GM19023 (cell line): ENCODE data around the gene TRMT10C.
A peak's percentile ranks its signal among the peaks of the same experiment; 100 is the strongest.
"Not testable (repeated sequence)": the region's sequence is repeated elsewhere in the genome, so short reads cannot be mapped to it uniquely, and the experiment has no call there.

Experiments used
- ATAC-seq: cut with Tn5 transposase; IDR thresholded peaks from one replicate; pipeline ENCODE4 v1.9.1; 2021; ENCODE audit warnings: mild to moderate bottlenecking, moderate library complexity; ENCODE audit not compliant: unreplicated experiment

Gene TRMT10C

DNA sequence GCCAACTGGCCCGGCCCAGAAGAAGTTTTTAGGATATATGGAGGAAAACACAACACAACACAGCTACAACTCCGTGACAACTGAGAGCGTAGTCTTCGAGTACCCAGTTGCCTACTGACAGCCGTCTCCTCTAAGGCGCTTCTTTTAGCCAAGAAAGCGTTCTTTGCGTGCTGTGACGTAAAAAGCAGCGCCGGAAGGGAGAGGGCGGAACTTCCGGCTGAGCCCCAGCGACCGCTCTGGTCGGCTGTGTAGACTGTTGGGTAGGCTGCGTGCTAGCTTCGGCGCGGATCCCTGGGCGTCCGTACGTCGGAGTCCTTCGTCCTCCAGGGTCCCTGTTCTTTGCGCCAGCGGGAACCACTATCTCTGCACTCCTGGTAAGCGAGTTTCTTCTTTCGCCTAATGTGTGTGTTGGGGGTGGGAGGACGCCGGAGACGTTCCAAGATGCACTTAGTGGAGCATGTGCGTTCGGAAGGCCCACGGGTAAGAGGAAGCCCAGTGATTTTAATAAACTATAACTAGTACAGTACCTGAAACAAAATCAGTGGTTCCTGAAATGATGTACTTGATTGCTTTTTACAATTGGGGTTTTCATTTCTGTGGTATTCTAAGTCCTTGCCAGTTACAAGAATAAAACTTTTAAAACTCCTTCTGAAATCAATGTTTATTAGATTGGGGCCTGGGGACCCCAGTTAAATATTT is at the start of gene TRMT10C:
TRMT10C (plus strand) TSS at position 239 of the 699 bp plus-strand sequence. CDS start 2,914 bp downstream, outside the sequence.
- ATAC-seq, result peak; percentile 100

DNA sequence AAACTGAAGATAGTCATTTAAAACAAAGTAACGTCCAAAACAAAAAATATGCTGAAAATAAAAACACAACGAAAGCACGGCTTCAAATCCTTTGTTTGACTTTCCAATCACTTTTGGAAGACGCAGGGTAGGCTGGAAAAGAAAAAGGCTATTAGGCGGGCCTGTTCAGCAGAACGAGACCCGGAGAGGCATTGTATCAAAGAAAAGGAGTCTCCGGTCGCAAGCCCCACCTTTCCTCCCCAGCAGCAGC is 49.3 kb upstream of the TRMT10C start:
- ATAC-seq, result peak; percentile 31

- peak; percentile 63 for ATAC-seq
Measured at GRCh38 chr3:101512646-101513418, 48.8 kb upstream of the TRMT10C start, which contains the start of gene SENP7. Gene SENP7, minus strand, starts transcription at chr3:101513212. Its CDS starts 82 bp downstream, at chr3:101513130.

GRCh38 chr3:101513419-101513986 is 48.2 kb upstream of the TRMT10C start:
- peak; percentile 35 for ATAC-seq

DNA sequence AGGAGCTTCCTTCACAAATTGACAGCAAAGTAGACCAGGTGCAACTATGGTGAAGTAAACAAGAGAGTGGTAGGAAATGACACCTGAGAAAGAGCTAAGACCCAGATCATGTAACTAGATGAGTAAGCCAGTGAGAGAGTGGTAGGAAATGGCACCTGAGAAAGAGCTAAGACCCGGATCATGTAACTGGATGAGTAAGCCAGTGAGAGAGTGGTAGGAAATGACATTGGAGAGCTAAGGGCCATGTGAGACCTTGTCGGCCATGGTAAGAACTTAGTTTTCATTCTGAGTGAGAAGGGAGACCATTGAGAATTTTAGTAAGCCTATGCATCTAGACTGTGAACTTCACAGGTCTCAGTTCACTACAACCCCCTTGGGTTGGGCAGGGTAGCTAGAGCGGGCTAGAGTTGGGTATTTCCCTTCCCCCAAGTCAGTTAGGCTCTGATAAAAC is 43.2 kb upstream of the TRMT10C start:
- ATAC-seq, result peak; percentile 98

GRCh38 chr3:101519685-101520365 is 41.8 kb upstream of the TRMT10C start:
- no peak for ATAC-seq

DNA sequence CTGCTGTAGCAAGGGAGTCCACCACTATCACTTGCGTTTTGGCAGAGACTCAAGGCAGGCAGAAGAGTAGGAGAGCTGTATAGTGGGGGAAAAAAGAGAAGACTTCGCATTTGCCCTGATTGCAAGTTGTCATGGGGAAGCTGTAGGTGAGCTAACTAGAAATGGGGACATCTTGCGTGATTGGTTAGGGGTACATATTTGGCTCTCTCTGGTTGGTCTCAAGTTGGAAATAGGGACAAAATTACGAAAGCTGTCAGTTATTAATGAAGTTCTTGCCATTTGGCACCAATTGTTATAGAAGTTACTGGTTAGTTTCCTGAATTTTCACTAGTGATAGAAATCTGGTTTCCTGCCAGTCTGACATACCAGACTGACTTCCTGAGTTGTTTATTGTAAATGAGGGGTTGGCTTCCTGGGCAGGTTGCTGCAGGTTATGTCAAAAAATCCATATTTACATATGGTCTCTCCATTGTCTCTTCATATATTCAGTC is 40.4 kb upstream of the TRMT10C start:
- ATAC-seq, result no peak

- no peak for ATAC-seq
Measured at GRCh38 chr3:101527441-101527840, 34.2 kb upstream of the TRMT10C start.

GRCh38 chr3:101527906-101528305 is 33.8 kb upstream of the TRMT10C start:
- ATAC-seq, result no peak

GRCh38 chr3:101529816-101530685 is 31.6 kb upstream of the TRMT10C start:
- no peak for ATAC-seq

DNA sequence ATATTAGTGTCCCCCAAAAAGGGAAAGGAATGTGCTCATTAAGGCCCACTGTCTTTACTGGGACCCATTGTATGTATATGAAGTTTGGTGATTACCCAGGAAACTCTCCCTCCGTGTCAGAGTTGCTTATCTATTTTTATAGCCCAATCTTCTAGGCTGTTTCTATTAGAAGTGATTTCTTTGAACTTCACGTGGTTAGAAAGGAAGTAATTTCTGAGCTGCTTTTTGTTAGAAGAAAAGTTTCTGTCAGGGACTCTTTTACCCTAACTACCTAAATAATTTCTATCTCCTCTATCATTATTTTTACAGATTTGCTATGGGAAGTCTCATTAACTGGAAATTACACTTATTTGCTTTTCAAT is 31.0 kb upstream of the TRMT10C start:
- ATAC-seq, result no peak

DNA sequence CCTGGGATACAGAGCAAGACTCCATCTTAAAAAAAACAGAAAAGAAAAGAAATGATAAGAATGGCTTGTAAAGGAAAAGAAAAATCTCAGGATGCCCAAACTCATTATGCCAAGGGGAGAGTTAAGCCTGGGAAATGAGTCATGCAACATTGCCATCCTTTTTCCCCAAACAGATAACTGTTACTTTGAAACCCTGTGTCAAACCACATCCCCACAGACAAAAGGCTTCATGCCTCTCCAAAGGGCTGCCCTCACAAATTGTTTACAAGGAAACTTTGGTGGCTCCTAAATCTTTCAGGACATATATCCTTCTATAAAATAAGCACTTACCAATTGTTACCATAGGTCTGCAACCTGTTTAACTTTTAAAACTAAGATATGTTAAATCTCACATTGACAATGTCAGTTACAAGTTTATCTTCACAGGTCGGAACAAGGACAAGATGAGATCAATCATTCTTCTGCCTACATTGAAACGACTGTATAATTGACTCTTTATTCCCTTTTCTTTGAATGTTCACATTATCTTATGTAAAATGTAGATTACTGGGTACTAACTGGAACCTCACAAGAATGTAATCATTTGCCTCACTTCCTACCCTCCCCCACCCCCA is 30.1 kb upstream of the TRMT10C start:
- no peak for ATAC-seq

DNA sequence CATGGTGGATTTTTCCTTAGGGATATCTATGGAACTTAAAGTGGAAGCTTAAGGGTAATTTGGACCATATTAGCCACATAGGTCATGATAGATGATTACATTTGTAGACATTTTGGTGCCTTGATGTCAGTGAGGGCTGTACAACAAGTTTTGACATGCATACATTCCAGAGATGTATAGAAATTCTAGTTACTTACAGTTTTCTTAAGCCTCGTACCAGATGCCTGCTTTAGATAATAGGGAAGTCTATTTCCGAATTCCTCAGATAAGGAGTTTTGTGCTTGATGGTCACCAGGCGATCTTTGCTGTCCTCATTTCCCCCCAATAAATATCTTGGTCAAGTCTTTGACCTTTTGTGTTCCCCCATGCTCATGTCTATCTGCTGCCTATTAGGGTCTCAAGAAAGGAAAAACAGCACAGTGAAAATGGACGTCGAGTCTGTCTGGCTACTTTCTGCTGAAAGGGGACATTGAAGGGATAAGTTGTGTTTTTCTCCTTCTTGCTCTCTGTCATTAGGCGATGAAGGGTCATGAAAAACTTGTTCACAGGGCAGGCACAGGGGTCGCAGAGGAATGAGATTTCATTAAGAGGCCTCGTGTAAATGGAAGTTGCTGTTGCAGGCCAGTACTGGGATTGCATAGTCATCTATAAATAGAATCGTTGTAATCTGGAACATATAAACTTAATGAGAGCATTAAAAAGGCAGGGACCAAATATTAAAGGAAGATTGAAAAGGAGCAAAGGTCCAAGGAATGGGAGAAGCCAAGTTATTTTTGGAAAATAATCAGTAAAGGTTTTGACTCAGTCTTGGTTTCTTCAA is 28.7 kb upstream of the TRMT10C start:
- ATAC-seq, result no peak

- no peak for ATAC-seq
Measured at GRCh38 chr3:101533603-101533968, 28.1 kb upstream of the TRMT10C start.

DNA sequence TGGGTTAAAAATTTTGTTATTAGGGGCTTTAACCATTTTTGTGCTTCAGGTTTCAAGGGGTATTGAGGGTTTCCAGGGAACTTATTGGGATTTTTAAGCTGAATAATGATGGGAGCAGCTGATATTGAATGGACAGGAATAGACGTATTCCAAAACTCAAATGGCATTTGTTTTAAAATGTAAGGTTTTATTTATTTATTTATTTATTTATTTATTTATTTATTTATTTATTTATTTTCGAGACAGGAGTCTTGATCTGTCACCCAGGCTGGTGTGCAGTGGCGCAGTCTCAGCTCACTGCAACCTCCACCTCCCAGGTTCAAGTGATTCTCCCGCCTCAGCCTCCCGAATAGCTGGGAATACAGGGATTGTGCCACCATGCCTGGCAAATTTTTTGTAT is 26.4 kb upstream of the TRMT10C start:
- no peak for ATAC-seq

- no peak for ATAC-seq
Measured at GRCh38 chr3:101536266-101536665, 25.4 kb upstream of the TRMT10C start.

DNA sequence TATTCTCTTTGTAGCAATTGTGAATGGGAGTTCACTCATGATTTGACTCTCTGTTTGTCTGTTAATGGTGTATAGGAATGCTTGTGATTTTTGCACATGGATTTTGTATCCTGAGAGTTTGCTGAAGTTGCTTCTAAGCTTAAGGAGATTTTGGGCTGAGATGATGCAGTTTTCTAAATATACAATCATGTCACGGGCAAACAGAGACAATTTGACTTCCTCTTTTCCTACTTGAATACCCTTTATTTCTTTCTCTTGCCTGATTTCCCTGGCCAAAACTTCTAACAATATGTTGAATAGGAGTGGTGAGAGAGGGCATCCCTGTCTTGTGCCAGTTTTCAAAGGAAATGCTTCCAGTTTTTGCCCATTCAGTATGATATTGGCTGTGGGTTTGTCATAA is 24.7 kb upstream of the TRMT10C start:
- ATAC-seq, result not testable (repeated sequence)

DNA sequence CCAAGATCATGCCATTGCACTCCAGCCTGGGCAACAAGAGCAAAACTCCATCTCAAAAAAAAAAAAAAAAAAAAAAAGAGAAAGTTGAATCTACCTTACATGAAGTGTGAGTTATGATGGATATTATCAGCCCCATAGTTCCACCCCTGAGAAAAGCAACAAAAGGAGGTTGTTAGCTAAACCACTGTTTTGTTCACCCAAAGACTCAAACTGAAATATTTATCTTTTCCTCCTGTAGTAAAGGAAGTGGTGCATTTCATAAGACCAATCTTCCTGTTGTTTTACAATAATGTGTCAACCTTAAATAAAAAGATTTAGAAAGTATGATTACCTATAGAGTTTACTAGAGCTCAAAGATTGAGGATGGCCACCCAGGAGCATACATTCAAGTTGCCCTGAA is 18.7 kb upstream of the TRMT10C start:
- ATAC-seq, result no peak

- ATAC-seq, result no peak
Measured at GRCh38 chr3:101544161-101544850, 17.4 kb upstream of the TRMT10C start.
